HCT116 (cell line): Measurements from ENCODE around the gene ESPN. TPM values are rescaled to one million over a fixed set of nuclear protein-coding genes. Genes with fewer than 3 reads are reported as not detected.

Experiments
- ATAC-seq: fragments of 200-7000 bp; cut with Tn5 transposase; 2 replicates; pipeline ENCODE4 v1.9.1; 2020; ENCODE audit warnings: mild to moderate bottlenecking, moderate library complexity
- BruUV-seq: library from RNA; stranded (reverse); fragments of 400-500 nt; replicated peaks from 2 replicates; lab custom pipeline; 2021; lab: Mats Ljungman, UMichigan
- CTCF ChIA-PET: fragments of 300-600 bp; sonication (Branson Sonifier 250); formaldehyde crosslinking; loops from one replicate; lab custom pipeline; 2021; ENCODE audit warnings: antibody characterized with exemption; lab: Charles Lee
- POLR2A ChIA-PET: fragments of 300-600, 350-600 bp; sonication (Branson Sonifier 250); formaldehyde crosslinking; loops from one replicate; lab custom pipeline; 2021; ENCODE audit warnings: antibody characterized with exemption; lab: Charles Lee
- RAD21 ChIA-PET, 2 experiments: fragments of 300-600 bp; sonication (Branson Sonifier 250); formaldehyde crosslinking; loops; one replicate each; lab custom pipeline; 2023; ENCODE audit warnings: low total read pairs in 2 of 2; ENCODE audit not compliant: uncharacterized antibody in 2 of 2, unreplicated experiment in 2 of 2, low non-redundant PET in 1 of 2; lab: Charles Lee
- DNase-seq: peaks from one replicate; pipeline ENCODE4 v3.0.0-alpha.2; 2010; ENCODE audit warnings: low read depth, low spot score
- H2AFZ ChIP-seq: fragments of 200-600 bp; shearing (Covaris generic), sonication (generic); 2 replicates; pipeline ENCODE4 v1.6.1; 2017; ENCODE audit warnings: low read depth, mixed run types, mixed read lengths, antibody characterized with exemption, low read length; ENCODE audit not compliant: poor library complexity, severe bottlenecking
- H3K27ac ChIP-seq: 2 replicates; pipeline ENCODE4 v1.5.1; 2012; ENCODE audit warnings: low read depth, low read length
- H3K27me3 ChIP-seq: fragments of 200-600 bp; sonication (generic); 2 replicates; pipeline ENCODE4 v1.6.1; 2016; ENCODE audit warnings: mixed run types, low read length, mixed read lengths; ENCODE audit not compliant: insufficient read depth
- H3K36me3 ChIP-seq, 2 experiments: fragments of 200-500 bp in 1 of 2; fragments of 200-600 bp in 1 of 2; sonication (Bioruptor generic) in 1 of 2; sonication (generic) in 1 of 2; 2 replicates each; pipeline versions ENCODE4 v1.5.1 to v1.6.1; 2014 to 2016; ENCODE audit warnings: low read length in 2 of 2, inconsistent platforms in 1 of 2, mixed read lengths in 1 of 2, mixed run types in 1 of 2; ENCODE audit not compliant: insufficient read depth in 2 of 2, control insufficient read depth in 1 of 2
- H3K4me1 ChIP-seq, 2 experiments: fragments of 200-600 bp in 1 of 2; sonication (generic) in 1 of 2; 2 replicates each; pipeline versions ENCODE4 v1.5.1 to v1.6.1; 2012 to 2017; ENCODE audit warnings: low read length in 2 of 2, inconsistent platforms in 1 of 2, mild to moderate bottlenecking in 1 of 2, mixed read lengths in 1 of 2, mixed run types in 1 of 2, moderate library complexity in 1 of 2; ENCODE audit not compliant: insufficient read depth in 2 of 2, control insufficient read depth in 1 of 2
- H3K4me2 ChIP-seq: fragments of 200-600 bp; sonication (generic); 2 replicates; pipeline ENCODE4 v1.6.1; 2017; ENCODE audit warnings: mixed run types, low read length, mixed read lengths
- H3K4me3 ChIP-seq, 2 experiments: fragments of 200-600 bp in 1 of 2; sonication (generic) in 1 of 2; replicated peaks in 1 of 2; 2 replicates each; pipeline ENCODE4 v1.5.1; 2011 to 2016; ENCODE audit warnings: low read length in 2 of 2, control low read depth in 1 of 2, low read depth in 1 of 2, mild to moderate bottlenecking in 1 of 2, mixed read lengths in 1 of 2, mixed run types in 1 of 2
- H3K79me2 ChIP-seq: fragments of 200-600 bp; sonication (generic); 2 replicates; pipeline ENCODE4 v1.6.1; 2017; ENCODE audit warnings: mild to moderate bottlenecking, mixed run types, low read length, moderate library complexity, mixed read lengths; ENCODE audit not compliant: insufficient read depth
- H3K9ac ChIP-seq: fragments of 200-600 bp; sonication (generic); 2 replicates; pipeline ENCODE4 v1.6.1; 2016; ENCODE audit warnings: low read length, mixed read lengths
- H3K9me2 ChIP-seq: fragments of 200-600 bp; sonication (generic), shearing (Covaris generic); 2 replicates; pipeline ENCODE4 v1.6.1; 2017; ENCODE audit warnings: mixed run types, mild to moderate bottlenecking, moderate library complexity; ENCODE audit not compliant: insufficient read depth
- H3K9me3 ChIP-seq, 2 experiments: fragments of 200-500 bp in 1 of 2; fragments of 200-600 bp in 1 of 2; sonication (Bioruptor generic) in 1 of 2; sonication (generic) in 1 of 2; 2 replicates each; pipeline ENCODE4 v1.6.1; 2014 to 2017; ENCODE audit warnings: low read length in 2 of 2, mixed read lengths in 2 of 2, inconsistent platforms in 1 of 2, low read depth in 1 of 2, mild to moderate bottlenecking in 1 of 2, mixed run types in 1 of 2, moderate library complexity in 1 of 2; ENCODE audit not compliant: control insufficient read depth in 1 of 2, insufficient read depth in 1 of 2
- H4K20me1 ChIP-seq: fragments of 200-600 bp; sonication (generic), shearing (Covaris generic); 2 replicates; pipeline ENCODE4 v1.6.1; 2017; ENCODE audit warnings: mixed run types, mild to moderate bottlenecking, moderate library complexity; ENCODE audit not compliant: insufficient read depth
- CTCF ChIP-seq, 3 experiments: fragments of 200-600 bp in 1 of 3; sonication (generic) in 1 of 3; IDR thresholded peaks in 2 of 3; conservative IDR thresholded peaks in 1 of 3; 2 replicates each; pipeline ENCODE4 v1.5.1; 2012 to 2017; ENCODE audit warnings: low read depth in 2 of 3, low read length in 2 of 3, antibody characterized with exemption in 1 of 3, borderline replicate concordance in 1 of 3, control low read depth in 1 of 3, mild to moderate bottlenecking in 1 of 3, mixed read lengths in 1 of 3, mixed run types in 1 of 3, moderate library complexity in 1 of 3; ENCODE audit not compliant: insufficient read depth in 1 of 3
- EGR1 ChIP-seq: IDR thresholded peaks from 2 replicates; pipeline ENCODE4 v1.6.1; 2012; ENCODE audit warnings: low read depth
- EZH2phosphoT487 ChIP-seq: fragments of 200-600 bp; IDR thresholded peaks from 2 replicates; pipeline ENCODE4 v1.6.1; 2018; ENCODE audit warnings: antibody characterized with exemption, borderline replicate concordance
- FOSL1 ChIP-seq: IDR thresholded peaks from 2 replicates; pipeline ENCODE4 v1.6.1; 2012; ENCODE audit warnings: low read depth
- POLR2A ChIP-seq: IDR thresholded peaks from 2 replicates; pipeline ENCODE4 v1.7.0; 2011; ENCODE audit warnings: borderline replicate concordance; ENCODE audit not compliant: insufficient read depth, insufficient read length; ENCODE audit errors: extremely low read depth
- SRF ChIP-seq: IDR thresholded peaks from 2 replicates; pipeline ENCODE4 v1.6.1; 2012; ENCODE audit warnings: low read depth
- YY1 ChIP-seq: IDR thresholded peaks from 2 replicates; pipeline ENCODE4 v1.6.1; 2011; ENCODE audit warnings: low read length, low read depth, moderate library complexity, mild to moderate bottlenecking; ENCODE audit not compliant: insufficient replicate concordance; ENCODE audit errors: extremely low read depth
- ZNF274 ChIP-seq: fragments of 200-500 bp; sonication (Bioruptor generic); IDR thresholded peaks from 2 replicates; pipeline ENCODE4 v1.6.1; 2014; ENCODE audit warnings: mild to moderate bottlenecking, low read depth, low read length, inconsistent platforms
- intact Hi-C: fragments of 100-400 bp; cut with micrococcal nuclease; formaldehyde crosslinking; loops from 2 replicates; pipeline ENCODE4 v1.10.0; 2022
- total RNA-seq: library from RNA; stranded (reverse); gene quantifications from one replicate; pipeline ENCODE4 v1.2.1, GENCODE V29; 2021; ENCODE audit not compliant: unreplicated experiment

The ESPN gene
- total RNA-seq, 1 experiment from 2014 or later = 114 TPM

GRCh38 chr1:6486433-6487011 lies 61.9 kb downstream of the ESPN start:
- H3K9me2 ChIP-seq = no peaks in the 10 kb centered on the region
- ATAC-seq (peak; percentile 64), DNase-seq (peak; percentile 52)
- no peaks in the 10 kb centered on the region for H3K9me3 ChIP-seq
- H2AFZ ChIP-seq = no peak overlapping the region
- peak overlapping the region; percentile 32; the same call in 1 of the 2 replicates for H3K9ac ChIP-seq
- ChIA-PET RAD21 (no interaction called here), CTCF (interaction anchor here (0.6 kb wide), 1 partner anchor 12 kb away, joined by 4 read pairs; no protein-coding TSS in a partner anchor), POLR2A (no interaction called here)
- H3K79me2 ChIP-seq = peaks cover 5% of the 10 kb centered on the region; the same call in 1 of the 2 replicates
- H3K36me3 ChIP-seq = no peaks in the 10 kb centered on the region
- intact Hi-C loops = loop anchor here (1.0 to 5.0 kb wide), 2 partner anchors 37 to 731 kb away; no protein-coding TSS in a partner anchor
- H3K4me3 ChIP-seq = no peak overlapping the region
- H3K27ac ChIP-seq = no peak overlapping the region
- peaks cover 17 to 35% of the 10 kb centered on the region in 2 experiments for H3K4me1 ChIP-seq
- H3K4me2 ChIP-seq = peak overlapping the region; percentile 61
- BruUV-seq = no TSS peak
- TF ChIP-seq YY1 = peak; percentile 70
- TF ChIP-seq EGR1 = no peak
- TF ChIP-seq EZH2phosphoT487 = no peak
- TF ChIP-seq CTCF (IDR thresholded peaks at IDR 0.05 in 2 of 3, conservative IDR thresholded peaks at IDR 0.05 in 1 of 3; ENCODE audit: borderline replicate concordance in 1 of 3, insufficient read depth in 1 of 3, low read depth in 2 of 3, low read length in 2 of 3) = peak in 2 of 3 experiments; percentile 91 to 97; a peak in 4 of 6 replicates
- TF ChIP-seq SRF = no peak
- TF ChIP-seq ZNF274 = no peak
- no peak for TF ChIP-seq FOSL1
- no peak for TF ChIP-seq POLR2A
- no peaks in the 10 kb centered on the region for H3K27me3 ChIP-seq
- H4K20me1 ChIP-seq = no peaks in the 10 kb centered on the region
